ENCODE data around the gene NUDT22.

The NUDT22 gene

DNA sequence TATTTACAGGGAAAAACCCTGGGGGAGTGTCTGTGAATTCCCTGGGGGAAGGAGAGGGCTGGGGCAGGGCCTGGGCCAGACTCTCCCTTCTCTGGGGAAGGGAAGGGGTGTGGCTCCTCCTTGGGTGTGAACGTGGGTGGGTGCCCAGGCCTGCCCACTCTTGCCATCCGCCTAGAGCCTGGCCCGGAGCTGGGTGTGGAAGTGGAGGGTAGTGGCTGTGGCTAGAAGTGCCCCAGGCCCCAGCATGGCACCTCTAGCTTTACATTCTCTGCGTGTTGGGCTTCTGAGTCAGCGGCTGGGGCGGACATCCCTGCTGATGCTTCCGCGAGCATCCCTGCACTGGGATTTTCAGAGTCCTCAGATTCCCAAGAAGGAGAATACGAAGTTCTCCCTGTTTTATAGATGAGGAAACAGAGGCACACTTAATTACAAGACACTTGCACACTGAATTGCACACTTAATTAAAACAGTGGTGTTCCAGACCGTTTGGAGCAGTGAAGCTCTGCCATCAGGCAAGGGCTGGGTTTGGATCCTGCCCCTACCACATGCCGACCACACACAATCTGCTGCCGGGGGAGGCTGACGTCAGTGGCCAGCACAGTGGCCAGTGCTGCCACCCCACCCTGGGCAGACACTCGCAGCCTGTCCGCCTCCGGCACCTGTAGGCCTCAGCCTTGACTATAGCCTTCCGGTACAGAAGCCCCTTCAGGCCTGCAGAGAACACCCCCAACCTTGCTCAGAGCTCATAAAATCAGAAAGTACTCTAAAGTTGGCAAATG lies 50.8 kb downstream of the NUDT22 start:
- Histone ChIP-seq H3K4me3 (ENCODE audit: insufficient read depth, low read length, poor library complexity, severe bottlenecking) (no peak overlapping the region), H3K9me3 (ENCODE audit: insufficient read depth, low read length) (no peaks in the 10 kb centered on the region), H3K9me2 (replicated peaks; ENCODE audit: insufficient read depth, low read length) (no peaks in the 10 kb centered on the region), H3K36me3 (ENCODE audit: low read length) (no peaks in the 10 kb centered on the region), H3F3A (ENCODE audit: insufficient read depth) (peaks cover 7% of the 10 kb centered on the region; the same call in 1 of the 2 replicates), H3K27me3 (ENCODE audit: low read length) (no peaks in the 10 kb centered on the region), H3K79me2 (ENCODE audit: insufficient read depth, low read length) (no peaks in the 10 kb centered on the region), H3K27ac (ENCODE audit: low read depth, low read length) (no peak overlapping the region), H3K4me2 (ENCODE audit: low read depth, low read length, poor library complexity, severe bottlenecking) (no peak overlapping the region), H4K20me1 (ENCODE audit: low read depth, low read length) (no peaks in the 10 kb centered on the region), H2AFZ (ENCODE audit: low read depth, low read length, severe bottlenecking) (no peak overlapping the region), H3K9ac (ENCODE audit: low read length) (no peak overlapping the region)
- no peak for TF ChIP-seq EZH2phosphoT487 (conservative IDR thresholded peaks at IDR 0.05; ENCODE audit: low read length)
- TF ChIP-seq, protein P1, sequence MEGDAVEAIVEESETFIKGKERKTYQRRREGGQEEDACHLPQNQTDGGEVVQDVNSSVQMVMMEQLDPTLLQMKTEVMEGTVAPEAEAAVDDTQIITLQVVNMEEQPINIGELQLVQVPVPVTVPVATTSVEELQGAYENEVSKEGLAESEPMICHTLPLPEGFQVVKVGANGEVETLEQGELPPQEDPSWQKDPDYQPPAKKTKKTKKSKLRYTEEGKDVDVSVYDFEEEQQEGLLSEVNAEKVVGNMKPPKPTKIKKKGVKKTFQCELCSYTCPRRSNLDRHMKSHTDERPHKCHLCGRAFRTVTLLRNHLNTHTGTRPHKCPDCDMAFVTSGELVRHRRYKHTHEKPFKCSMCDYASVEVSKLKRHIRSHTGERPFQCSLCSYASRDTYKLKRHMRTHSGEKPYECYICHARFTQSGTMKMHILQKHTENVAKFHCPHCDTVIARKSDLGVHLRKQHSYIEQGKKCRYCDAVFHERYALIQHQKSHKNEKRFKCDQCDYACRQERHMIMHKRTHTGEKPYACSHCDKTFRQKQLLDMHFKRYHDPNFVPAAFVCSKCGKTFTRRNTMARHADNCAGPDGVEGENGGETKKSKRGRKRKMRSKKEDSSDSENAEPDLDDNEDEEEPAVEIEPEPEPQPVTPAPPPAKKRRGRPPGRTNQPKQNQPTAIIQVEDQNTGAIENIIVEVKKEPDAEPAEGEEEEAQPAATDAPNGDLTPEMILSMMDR (IDR thresholded peaks at IDR 0.05; ENCODE audit: insufficient read depth, low read length, poor library complexity, severe bottlenecking): no peak

DNA sequence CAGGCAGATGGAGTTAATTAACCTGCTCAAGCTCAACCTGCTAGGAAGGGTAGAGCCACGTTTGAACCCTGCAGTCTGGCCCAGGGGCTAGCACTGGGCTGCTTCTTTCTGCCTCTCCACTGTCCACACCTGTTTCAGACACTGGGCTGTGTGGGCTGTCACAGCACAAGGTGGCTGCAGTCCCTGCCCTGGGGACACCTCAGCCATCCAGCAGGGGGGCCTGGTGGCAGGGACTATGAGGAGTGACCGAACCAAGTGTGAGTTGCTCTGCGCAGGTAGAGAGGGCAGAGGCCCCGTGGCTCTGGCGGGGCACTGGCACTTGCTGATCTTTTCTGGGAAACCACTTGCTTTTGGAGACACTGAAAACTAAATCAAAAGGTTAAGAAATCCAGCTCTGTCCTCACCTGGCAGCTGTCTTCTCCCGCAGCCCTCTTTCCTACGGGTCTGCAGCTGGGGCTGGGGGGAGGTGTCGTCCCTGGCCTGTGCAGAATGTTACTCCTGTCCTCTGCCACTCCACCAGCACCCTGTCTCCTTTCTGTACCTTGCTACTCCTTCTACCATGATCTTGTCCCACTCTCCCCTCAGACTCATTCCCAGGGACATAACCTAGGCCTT lies 52.6 kb downstream of the NUDT22 start:
- Histone ChIP-seq H3F3A (ENCODE audit: insufficient read depth) (no peaks in the 10 kb centered on the region), H3K36me3 (ENCODE audit: low read length) (no peaks in the 10 kb centered on the region), H3K27me3 (ENCODE audit: low read length) (no peaks in the 10 kb centered on the region), H3K4me2 (ENCODE audit: low read depth, low read length, poor library complexity, severe bottlenecking) (no peak overlapping the region), H3K4me3 (ENCODE audit: insufficient read depth, low read length, poor library complexity, severe bottlenecking) (no peak overlapping the region), H3K9ac (ENCODE audit: low read length) (no peak overlapping the region), H3K9me2 (replicated peaks; ENCODE audit: insufficient read depth, low read length) (no peaks in the 10 kb centered on the region), H3K79me2 (ENCODE audit: insufficient read depth, low read length) (0 out of 2 replicates have a peak, but pooled peaks cover 4% of the 10 kb centered on the region), H3K9me3 (ENCODE audit: insufficient read depth, low read length) (no peaks in the 10 kb centered on the region), H4K20me1 (ENCODE audit: low read depth, low read length) (no peaks in the 10 kb centered on the region), H3K27ac (ENCODE audit: low read depth, low read length) (no peak overlapping the region), H2AFZ (ENCODE audit: low read depth, low read length, severe bottlenecking) (no peak overlapping the region)
- no peak for TF ChIP-seq EZH2phosphoT487 (conservative IDR thresholded peaks at IDR 0.05; ENCODE audit: low read length)
- TF ChIP-seq, protein P1 (IDR thresholded peaks at IDR 0.05; ENCODE audit: insufficient read depth, low read length, poor library complexity, severe bottlenecking): no peak
